ENCODE measurements around the gene LMAN1.

DNA sequence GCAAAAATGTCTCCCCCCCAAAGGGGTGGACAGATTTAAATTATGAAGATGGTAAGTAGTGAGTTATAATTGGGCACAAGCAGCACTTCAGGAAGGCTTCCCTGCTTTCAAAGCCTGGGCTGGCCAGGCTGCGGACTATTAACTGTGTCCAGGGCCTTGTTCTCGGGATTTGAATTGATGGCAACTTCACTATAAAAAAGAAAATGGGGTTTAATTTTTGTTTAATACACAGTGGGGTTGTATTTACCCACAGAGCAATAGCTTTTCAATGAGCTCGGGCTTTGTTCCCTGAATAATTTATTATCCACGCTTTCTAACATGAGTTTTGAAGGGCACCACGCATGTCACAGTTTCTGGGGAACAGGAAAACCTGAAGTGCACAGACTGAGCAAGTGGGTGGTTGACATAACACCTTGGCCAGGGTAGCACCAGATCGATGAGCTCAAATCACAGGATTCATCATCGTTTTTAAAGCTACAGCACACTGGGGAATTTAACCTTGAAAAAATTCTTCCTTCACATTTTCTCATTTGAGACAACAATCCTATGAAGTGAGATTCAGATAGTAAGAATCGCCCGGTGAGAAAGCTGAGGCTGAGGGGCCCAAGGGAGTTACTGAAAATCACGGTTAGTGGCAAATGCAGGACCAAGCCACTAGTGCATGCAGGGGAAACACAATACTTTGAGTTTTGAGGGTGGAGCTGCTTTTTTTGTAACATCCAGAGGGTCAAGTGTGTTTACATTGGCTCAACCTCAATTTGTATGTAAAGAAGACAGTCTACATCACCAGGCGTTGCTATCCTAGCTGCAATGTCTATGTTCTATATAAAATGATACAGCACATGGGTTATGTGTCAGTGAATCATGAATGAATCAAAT lies 28.9 kb upstream of the LMAN1 start:
- TF ChIP-seq POLR2A (IDR thresholded peaks at IDR 0.05) (no peak), POLR2AphosphoS5 (IDR thresholded peaks at IDR 0.05) (no peak)
- TF ChIP-seq, protein P1, sequence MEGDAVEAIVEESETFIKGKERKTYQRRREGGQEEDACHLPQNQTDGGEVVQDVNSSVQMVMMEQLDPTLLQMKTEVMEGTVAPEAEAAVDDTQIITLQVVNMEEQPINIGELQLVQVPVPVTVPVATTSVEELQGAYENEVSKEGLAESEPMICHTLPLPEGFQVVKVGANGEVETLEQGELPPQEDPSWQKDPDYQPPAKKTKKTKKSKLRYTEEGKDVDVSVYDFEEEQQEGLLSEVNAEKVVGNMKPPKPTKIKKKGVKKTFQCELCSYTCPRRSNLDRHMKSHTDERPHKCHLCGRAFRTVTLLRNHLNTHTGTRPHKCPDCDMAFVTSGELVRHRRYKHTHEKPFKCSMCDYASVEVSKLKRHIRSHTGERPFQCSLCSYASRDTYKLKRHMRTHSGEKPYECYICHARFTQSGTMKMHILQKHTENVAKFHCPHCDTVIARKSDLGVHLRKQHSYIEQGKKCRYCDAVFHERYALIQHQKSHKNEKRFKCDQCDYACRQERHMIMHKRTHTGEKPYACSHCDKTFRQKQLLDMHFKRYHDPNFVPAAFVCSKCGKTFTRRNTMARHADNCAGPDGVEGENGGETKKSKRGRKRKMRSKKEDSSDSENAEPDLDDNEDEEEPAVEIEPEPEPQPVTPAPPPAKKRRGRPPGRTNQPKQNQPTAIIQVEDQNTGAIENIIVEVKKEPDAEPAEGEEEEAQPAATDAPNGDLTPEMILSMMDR (IDR thresholded peaks at IDR 0.05): no peak

All from upper lobe of left lung (tissue), 4 donors.